A673 (cell line): ENCODE data around the gene MOB2. TPM values are rescaled to one million over a fixed set of nuclear protein-coding genes. Genes with fewer than 3 reads are reported as not detected.

Experiments
- BruUV-seq: library from RNA; stranded (reverse); fragments of 400-500 nt; replicated peaks from 2 replicates; lab custom pipeline; 2021; lab: Mats Ljungman, UMichigan
- CTCF ChIA-PET: fragments of 300-600 bp; sonication (Branson Sonifier 250); formaldehyde crosslinking; loops from one replicate; lab custom pipeline; 2022; ENCODE audit warnings: antibody characterized with exemption; lab: Charles Lee
- POLR2A ChIA-PET: fragments of 300-600 bp; sonication (Branson Sonifier 250); formaldehyde crosslinking; loops from one replicate; lab custom pipeline; 2022; ENCODE audit warnings: antibody characterized with exemption; ENCODE audit not compliant: low non-redundant PET; lab: Charles Lee
- DNase-seq: peaks from one replicate; pipeline ENCODE4 v3.0.0-alpha.2; 2015; ENCODE audit warnings: low spot score
- H3K27ac ChIP-seq: fragments of 200-600 bp; sonication (generic); 2 replicates; pipeline ENCODE4 v1.5.1; 2016; ENCODE audit warnings: mixed run types, low read depth, mild to moderate bottlenecking, mixed read lengths, antibody characterized with exemption, low read length; ENCODE audit not compliant: poor library complexity, severe bottlenecking
- H3K27me3 ChIP-seq: fragments of 200-600 bp; sonication (generic); replicated peaks from 2 replicates; pipeline ENCODE4 v1.6.1; 2017; ENCODE audit warnings: mixed run types, low read depth, mild to moderate bottlenecking, mixed read lengths, antibody characterized with exemption, low read length; ENCODE audit not compliant: insufficient read depth, poor library complexity
- H3K36me3 ChIP-seq: fragments of 200-600 bp; sonication (generic); 2 replicates; pipeline ENCODE4 v1.6.1; 2016; ENCODE audit warnings: mixed run types, mild to moderate bottlenecking, mixed read lengths, antibody characterized with exemption, low read length; ENCODE audit not compliant: insufficient read depth, poor library complexity, severe bottlenecking
- H3K4me1 ChIP-seq: fragments of 200-600 bp; sonication (generic); 2 replicates; pipeline ENCODE4 v1.6.1; 2017; ENCODE audit warnings: mixed run types, mild to moderate bottlenecking, mixed read lengths, antibody characterized with exemption, low read length; ENCODE audit not compliant: insufficient read depth, poor library complexity, severe bottlenecking
- H3K4me3 ChIP-seq: fragments of 200-600 bp; sonication (generic); 2 replicates; pipeline ENCODE4 v1.5.1; 2016; ENCODE audit warnings: low read depth, mixed run types, mild to moderate bottlenecking, mixed read lengths, low read length; ENCODE audit not compliant: poor library complexity, severe bottlenecking
- H3K9me3 ChIP-seq: fragments of 200-600 bp; sonication (generic); 2 replicates; pipeline ENCODE4 v1.6.1; 2016; ENCODE audit warnings: mixed run types, low read depth, mild to moderate bottlenecking, mixed read lengths, antibody characterized with exemption, low read length; ENCODE audit not compliant: poor library complexity, severe bottlenecking
- EZH2 ChIP-seq: fragments of 200-600 bp; sonication (generic); IDR thresholded peaks from 2 replicates; pipeline ENCODE4 v1.6.1; 2017; ENCODE audit warnings: borderline replicate concordance, low read depth, mild to moderate bottlenecking, mixed read lengths, antibody characterized with exemption, low read length; ENCODE audit not compliant: poor library complexity, severe bottlenecking
- intact Hi-C: fragments of 100-400 bp; cut with micrococcal nuclease; formaldehyde crosslinking; loops from one replicate; pipeline ENCODE4 v1.10.0; 2022; ENCODE audit not compliant: unreplicated experiment
- total RNA-seq: library from RNA; stranded (reverse); gene quantifications from 2 replicates; pipeline ENCODE4 v1.2.3, GENCODE V29; 2021
- TF ChIP-seq, protein P1 (sequence below): fragments of 300-800, 200-600 bp; sonication (generic); conservative IDR thresholded peaks from 2 replicates; pipeline ENCODE4 v1.5.1; 2017; ENCODE audit warnings: low read depth, mild to moderate bottlenecking, antibody characterized with exemption, low read length, moderate library complexity, mixed read lengths

Gene MOB2
- total RNA-seq, 1 experiment from 2014 or later = 14.7 TPM

DNA sequence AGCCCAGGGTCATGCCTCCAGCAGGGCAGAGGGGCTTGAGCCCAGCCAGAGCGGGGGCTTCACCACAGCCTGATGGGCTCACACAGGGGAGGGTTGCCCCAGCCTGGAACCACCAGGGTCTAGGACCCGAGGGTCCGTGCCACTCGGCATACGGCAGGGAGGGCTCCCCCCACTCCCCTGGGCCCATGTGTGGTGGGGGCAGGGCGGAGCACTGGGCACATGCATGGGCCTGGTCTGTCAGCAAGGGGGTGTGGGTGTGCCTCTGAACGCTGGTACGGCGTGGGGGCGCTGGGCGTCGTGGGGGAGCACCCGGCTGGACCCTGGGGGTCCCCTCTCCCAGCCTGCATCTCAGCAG lies 29.3 kb downstream of the MOB2 start:
- POLR2A ChIA-PET = no interaction called here
- no peak for DNase-seq
- intact Hi-C loops = no loop called here
- CTCF ChIA-PET = no interaction called here
- no peak overlapping the region for H3K4me3 ChIP-seq
- no peaks in the 10 kb centered on the region for H3K9me3 ChIP-seq
- no peak overlapping the region for H3K27ac ChIP-seq
- no peaks in the 10 kb centered on the region for H3K27me3 ChIP-seq
- no peaks in the 10 kb centered on the region for H3K36me3 ChIP-seq
- TF ChIP-seq EZH2 = no peak
- TF ChIP-seq, protein P1, sequence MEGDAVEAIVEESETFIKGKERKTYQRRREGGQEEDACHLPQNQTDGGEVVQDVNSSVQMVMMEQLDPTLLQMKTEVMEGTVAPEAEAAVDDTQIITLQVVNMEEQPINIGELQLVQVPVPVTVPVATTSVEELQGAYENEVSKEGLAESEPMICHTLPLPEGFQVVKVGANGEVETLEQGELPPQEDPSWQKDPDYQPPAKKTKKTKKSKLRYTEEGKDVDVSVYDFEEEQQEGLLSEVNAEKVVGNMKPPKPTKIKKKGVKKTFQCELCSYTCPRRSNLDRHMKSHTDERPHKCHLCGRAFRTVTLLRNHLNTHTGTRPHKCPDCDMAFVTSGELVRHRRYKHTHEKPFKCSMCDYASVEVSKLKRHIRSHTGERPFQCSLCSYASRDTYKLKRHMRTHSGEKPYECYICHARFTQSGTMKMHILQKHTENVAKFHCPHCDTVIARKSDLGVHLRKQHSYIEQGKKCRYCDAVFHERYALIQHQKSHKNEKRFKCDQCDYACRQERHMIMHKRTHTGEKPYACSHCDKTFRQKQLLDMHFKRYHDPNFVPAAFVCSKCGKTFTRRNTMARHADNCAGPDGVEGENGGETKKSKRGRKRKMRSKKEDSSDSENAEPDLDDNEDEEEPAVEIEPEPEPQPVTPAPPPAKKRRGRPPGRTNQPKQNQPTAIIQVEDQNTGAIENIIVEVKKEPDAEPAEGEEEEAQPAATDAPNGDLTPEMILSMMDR = no peak
- H3K4me1 ChIP-seq = no peaks in the 10 kb centered on the region
- BruUV-seq = no TSS peak

DNA sequence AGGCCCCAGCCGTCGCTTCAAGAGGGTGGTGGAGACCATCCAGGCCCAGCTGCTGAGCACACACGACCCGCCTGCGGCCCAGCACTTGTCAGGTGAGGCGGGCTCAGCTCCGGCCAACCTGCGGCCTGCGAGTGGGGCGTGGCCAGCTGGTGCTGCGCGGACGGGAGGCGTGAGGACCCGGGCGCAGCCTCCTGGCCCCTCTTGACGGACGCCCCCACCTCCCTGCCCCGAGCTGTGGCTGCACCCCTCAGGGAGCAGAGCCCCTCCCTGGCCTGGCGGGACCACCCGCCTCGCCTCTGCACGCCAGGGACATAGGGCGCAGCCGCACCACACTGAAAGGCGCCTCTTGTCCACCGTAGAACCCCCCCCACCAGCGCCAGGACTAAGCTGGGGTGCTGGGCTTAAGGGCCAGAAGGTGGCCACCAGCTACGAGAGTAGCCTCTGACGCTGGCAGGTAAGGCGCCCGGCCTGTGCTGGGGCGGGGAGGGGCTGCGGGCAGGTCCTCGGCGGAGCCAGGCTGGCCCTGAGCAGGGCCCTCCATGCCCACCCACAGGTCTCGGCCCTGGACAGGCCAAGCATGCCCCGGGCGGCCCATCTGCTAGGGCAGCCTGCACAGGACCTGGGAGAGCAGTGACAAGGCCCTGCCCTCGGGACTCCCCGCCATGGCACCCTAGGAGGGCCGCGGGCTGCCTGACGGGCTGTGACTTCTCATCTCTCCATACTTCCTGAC lies 29.8 kb downstream of the MOB2 start:
- no peak overlapping the region for H3K27ac ChIP-seq
- DNase-seq = no peak
- CTCF ChIA-PET = no interaction called here
- intact Hi-C loops = no loop called here
- no peak overlapping the region for H3K4me3 ChIP-seq
- no peaks in the 10 kb centered on the region for H3K27me3 ChIP-seq
- H3K36me3 ChIP-seq = no peaks in the 10 kb centered on the region
- H3K4me1 ChIP-seq = no peaks in the 10 kb centered on the region
- TF ChIP-seq, protein P1 = no peak
- no peak for TF ChIP-seq EZH2
- BruUV-seq = no TSS peak
- POLR2A ChIA-PET = no interaction called here
- no peaks in the 10 kb centered on the region for H3K9me3 ChIP-seq

DNA sequence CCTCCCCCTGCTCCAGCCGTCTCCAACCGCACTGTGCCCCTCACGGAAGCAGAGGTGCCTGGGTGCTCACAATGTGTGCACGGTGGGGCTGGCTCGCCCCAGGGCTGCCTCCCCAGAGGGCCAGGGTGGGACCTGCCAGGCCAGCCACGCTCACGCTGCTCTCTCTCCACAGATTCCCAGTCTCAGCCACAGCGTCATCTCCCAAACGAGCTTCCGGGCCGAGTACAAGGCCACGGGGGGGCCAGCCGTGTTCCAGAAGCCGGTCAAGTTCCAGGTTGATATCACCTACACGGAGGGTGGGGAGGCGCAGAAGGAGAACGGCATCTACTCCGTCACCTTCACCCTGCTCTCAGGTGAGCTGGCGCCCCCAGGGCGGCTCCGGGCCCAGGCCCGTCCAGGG lies 30.4 kb downstream of the MOB2 start:
- no peak overlapping the region for H3K27ac ChIP-seq
- ChIA-PET POLR2A (no interaction called here), CTCF (no interaction called here)
- BruUV-seq = no TSS peak
- DNase-seq = no peak
- TF ChIP-seq, protein P1 = no peak
- no peak for TF ChIP-seq EZH2
- no peaks in the 10 kb centered on the region for H3K27me3 ChIP-seq
- intact Hi-C loops = no loop called here
- no peaks in the 10 kb centered on the region for H3K9me3 ChIP-seq
- H3K4me1 ChIP-seq = no peaks in the 10 kb centered on the region
- no peaks in the 10 kb centered on the region for H3K36me3 ChIP-seq
- H3K4me3 ChIP-seq = no peak overlapping the region
